DMS53 (cell line): ENCODE results near the gene VTN.
"Not testable (repeated sequence)": the region's sequence is repeated elsewhere in the genome, so short reads cannot be mapped to it uniquely, and the experiment has no call there.

ENCODE experiments used
- DNase-seq: peaks from one replicate; lab custom pipeline; 2025; lab: John Stamatoyannopoulos, UW

VTN gene

DNA sequence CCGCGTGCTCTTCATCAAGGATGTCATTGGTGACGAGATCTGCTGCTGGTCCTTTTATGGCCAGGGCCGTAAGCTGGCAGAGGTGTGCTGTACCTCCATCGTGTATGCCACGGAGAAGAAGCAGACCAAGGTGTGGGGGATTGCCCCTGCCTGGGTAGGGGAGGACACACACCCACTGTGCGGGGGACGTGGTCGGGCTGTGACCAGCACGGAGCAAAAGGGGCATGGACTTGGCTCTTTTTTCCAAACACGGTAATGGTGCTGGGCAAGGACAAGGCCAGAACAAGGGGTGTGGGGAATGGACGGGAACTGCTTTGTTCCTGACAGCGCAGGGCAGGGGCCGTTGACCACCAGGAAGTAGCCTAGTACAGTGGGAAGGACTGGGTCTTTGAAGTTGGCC is 27.8 kb downstream of the VTN start:
- DNase-seq: no peak

GRCh38 chr17:28341516-28341915 is 28.6 kb downstream of the VTN start:
- DNase-seq: no peak

- no peak for DNase-seq
These were observed 29.7 kb downstream of the VTN start for GRCh38 chr17:28340374-28340773.

- no peak for DNase-seq
These were observed 30.7 kb downstream of the VTN start for GRCh38 chr17:28339431-28339830.

DNA sequence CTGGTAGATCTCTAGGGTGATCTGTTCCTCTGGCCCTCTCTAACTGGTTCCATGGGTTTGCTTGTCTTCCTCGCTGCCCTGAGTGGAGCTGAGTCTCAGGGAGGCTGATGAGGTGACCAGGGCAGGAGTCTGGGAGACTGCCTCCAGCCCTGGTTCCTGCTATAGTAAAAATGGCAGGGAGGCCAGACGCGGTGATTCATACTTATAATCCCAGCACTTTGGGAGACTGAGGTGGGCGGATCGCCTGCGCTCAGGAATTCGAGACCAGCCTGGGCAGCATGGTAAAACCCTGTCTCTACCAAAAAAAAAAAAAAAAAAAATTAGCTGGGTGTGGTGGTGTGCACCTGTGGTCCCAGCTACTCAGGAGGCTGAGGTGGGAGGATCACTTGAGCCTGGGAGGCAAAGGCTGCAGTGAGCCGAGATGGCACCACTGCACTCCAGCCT is 31.3 kb downstream of the VTN start:
- DNase-seq: not testable (repeated sequence)

GRCh38 chr17:28338056-28338768 is 31.9 kb downstream of the VTN start:
- DNase-seq: no peak

DNA sequence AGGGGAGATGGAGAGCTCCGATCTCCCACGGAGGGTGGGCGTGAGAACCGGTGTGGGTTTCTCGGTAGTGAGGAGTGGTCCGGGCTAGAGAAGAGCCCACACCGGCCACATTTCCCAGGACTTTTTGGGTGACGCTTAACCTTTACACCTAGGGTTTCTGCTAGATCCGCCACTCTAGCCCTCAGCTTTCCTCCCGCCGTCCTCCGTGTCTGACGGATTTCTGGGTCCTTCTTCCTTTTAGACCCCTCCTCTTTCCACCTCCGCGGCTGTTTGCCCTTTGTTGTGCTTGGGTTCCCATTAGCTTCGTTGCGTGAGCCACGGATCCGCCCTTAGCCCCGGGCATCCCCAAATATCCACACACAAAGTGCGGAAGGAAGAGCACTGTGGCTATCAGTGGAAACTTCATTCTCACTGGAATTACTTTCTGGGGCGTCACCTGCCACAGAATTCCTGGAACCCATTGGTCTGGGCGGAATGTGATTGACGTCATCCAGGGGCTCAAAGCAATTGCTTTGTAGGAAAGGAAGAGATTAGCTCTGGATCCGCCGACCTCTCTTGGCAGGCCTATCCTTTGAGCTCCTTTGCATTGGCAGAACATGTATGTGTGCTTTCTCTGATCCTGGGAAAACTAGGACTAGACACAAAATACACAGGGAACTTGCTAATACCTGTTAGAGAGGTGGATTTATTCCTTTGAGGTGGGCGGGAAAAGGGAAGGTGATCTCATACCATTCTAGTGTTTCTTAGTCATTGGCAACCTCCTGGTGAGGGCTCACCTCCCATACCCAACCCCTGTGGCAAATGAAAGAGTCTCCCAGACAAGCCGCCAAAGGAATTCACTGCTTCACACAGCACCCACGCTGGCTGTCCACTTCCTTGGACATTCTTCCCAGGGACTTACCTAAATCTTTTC is 33.9 kb downstream of the VTN start:
- DNase-seq: peak; percentile 72

DNA sequence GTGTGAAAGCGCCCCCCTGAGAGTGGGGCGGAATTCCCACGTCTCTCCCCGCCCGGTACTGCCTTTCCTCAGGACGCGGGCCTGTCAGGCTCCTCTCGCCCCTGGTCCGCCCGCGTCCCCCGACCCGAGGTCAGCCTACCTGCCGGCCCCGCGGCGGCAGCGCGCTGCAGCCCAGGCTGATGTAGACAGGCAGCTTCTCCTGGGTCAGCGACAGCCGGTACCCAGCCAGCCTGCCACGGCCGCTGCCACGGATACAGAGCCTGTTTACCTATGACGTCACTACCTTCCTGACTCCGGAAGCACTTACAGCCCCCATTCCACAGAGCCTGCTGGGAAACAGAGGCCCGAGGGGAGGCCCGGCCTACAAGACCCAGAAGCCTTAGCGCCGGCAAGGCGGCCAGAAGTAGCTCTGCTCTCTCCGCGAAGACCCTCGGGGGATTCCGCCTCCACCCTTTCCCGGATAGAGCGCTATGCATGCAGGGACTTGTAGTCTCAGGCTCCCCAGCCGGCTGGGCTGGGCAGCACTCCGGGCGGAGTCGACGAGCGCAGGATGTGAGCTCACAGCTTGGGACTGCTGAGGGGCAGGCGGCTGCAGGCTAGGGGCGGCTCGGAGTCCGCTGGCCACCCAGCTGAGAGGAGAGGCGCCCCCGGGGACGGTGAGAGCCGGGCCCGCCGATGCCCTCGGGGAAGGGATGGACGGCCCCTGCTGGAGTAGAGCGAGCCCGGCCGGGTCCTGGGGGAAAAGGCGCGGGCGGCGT is 34.7 kb downstream of the VTN start, which contains the start of the genes IFT20 and TNFAIP1:
Gene IFT20 (minus strand): TSS at position 272 of the 758 bp plus-strand sequence. CDS start 3,487 bp downstream, outside the sequence.
Gene TNFAIP1 (plus strand): TSS at position 561 of the 758 bp plus-strand sequence. CDS start 3,761 bp downstream, outside the sequence.
- peak; percentile 99 for DNase-seq

DNA sequence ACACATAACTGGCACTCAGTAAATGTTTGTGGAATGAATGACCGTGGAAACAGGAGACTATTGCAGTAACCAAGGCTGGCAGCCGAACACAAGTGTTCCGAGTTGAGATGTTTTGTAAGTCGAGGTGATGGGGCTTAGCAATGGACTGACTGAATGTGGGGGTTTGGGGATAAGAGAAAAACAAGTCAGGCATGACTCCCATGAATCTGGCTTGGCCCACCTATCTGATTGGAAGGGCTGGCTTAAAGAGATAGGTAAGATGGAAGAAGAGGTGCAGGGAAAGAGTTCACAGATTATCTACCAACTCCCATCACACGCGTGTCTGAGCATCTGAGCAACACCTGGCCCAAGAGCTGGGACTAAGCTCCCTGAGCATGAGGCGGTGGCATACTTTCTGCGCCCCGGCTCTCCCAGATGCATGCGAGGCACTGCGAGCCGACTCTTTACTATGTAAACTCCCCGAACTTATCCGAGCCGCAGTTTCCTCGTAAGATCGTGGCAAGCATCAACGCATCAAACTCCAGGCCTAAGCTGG is 35.4 kb downstream of the VTN start:
- DNase-seq: peak; percentile 69

DNA sequence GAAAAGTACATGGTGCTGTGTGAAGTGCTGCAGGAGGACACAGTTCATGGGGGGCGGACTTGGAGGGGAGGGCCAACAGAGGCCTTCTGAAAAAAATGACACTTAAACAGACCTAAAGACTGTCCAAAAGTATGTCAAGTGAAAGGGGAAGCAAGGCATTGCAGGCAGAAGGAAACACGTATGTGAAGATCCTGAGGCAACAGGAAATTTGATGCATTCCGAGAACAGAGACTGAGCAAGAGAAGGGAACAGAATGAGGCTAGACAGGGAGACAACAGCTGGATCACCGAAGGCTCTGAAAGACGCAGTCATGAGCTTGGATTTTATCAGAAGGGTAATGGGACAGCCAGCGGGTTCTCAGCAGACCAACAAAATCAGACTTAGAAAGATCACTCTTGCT is 35.9 kb downstream of the VTN start:
- no peak for DNase-seq

DNA sequence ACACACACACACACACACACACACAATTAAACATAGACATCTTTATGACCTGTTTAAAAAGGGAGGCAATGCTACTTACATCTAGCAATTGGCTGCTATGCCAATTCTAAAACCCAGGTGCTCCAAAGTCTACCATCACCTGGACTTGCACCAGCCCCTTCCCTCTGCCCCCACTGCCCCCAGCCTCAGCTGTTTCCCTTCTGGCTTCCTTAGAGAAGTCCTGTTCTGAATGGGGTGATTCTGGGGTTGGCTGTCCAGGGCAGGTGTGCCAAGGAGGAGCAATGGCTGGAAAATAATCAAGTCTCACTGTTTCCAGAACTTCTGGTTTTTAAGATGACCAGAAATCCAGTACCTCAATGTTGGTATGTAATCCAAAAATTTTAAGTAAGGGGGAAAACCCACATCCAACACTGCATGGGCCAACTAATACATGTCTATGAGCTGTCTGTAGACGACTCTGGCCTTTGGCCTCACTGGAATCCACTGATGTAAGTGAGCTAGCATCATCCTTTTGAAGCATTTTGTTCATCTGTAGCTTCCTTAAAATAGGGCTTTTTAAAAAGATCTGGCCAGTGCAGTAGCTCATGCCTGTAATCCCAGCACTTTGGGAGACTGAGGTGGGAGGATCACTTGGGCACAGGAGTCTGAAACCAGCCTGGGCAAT is 36.9 kb downstream of the VTN start:
- no peak for DNase-seq

GRCh38 chr17:28331891-28332420 is 38.2 kb downstream of the VTN start:
- DNase-seq: no peak

DNA sequence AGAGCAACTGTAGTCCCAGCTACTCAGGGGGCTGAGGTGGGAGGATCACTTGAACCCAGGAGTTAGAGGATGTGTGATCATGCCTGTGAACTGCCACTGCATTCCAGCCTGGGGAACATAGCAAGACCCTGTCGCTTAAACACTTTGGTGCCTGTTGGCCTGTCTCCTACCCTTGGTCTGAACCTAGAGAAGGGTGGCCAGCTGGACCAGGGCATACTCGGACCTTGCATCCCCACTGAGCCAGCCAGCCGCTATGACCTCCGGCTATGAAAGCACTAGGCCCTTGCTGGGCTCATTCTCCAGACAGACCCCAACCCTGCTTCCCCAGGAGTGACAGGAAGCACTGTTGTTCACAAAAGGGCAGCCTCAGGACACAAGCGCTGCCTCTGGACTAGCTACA is 39.4 kb downstream of the VTN start:
- DNase-seq: no peak

- DNase-seq: no peak
These were observed 41.8 kb downstream of the VTN start for GRCh38 chr17:28328325-28328724.

GRCh38 chr17:28327709-28328108 is 42.4 kb downstream of the VTN start:
- DNase-seq: no peak

- DNase-seq: peak; percentile 53
These were observed 43.0 kb downstream of the VTN start for GRCh38 chr17:28327031-28327607.

- DNase-seq: peak; percentile 68
These were observed 44.0 kb downstream of the VTN start for GRCh38 chr17:28326114-28326513.

DNA sequence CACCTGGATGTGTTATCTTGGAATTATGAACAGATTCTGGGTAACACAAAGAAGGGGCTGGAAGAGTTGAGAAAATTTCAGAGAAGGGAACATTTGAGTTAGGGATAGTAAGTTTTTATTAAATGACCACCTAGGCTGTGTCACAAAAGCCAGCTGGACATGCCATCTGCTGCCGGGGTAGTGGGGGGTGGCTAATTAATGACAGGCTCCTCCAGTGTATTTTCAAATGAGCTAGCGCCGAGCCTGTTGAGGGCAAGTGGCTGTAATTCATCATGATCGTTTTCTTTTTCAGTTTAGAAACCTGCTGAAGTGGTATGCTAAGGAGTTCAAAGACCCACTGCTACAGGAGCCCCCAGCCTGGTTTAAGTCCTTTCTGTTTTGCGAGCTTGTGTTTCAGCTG is 44.9 kb downstream of the VTN start:
- DNase-seq: no peak

DNA sequence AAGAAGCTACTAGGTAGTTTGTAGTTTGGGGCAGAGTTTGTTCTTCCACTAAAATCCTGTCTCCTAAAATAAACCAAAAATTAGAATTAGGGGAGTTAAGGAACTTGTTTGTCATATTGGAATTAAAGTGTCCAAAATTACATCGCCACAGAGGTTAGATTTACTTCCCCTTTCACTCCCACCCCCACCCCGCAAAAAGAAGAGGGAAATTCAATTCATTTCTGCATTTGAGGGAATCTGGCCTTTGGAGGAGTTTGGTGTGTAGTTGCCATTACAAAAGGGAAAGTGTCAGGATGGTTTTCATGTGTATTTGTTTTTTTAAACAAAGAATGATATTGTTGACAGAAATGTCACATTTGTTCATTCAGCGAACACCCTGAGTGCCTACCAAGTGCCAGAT is 45.3 kb downstream of the VTN start:
- no peak for DNase-seq

DNA sequence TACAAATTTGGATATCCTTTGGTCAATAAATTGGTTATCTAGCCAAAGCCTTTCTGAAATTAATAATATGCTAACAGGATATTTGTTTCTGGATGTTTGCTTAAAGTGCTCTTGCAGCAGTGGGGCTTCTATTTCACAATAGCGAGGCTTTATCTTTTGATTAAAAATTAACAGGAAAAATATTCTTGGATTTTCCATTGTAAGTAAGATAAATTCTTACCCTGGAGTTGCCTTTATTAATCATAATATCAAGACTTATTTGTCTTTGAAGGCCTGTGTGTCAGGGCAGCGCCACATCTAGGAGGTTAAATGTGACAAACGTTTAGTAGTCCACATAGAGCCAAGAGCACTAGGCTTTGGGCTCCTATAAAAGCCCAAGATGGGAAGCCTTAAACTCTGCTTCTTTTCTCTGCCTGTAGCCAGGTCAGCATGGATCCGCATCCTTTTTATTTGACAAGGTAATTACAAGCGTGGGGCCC is 45.8 kb downstream of the VTN start:
- no peak for DNase-seq
